Measurements from ENCODE around the gene P4HB. TPM values are rescaled to one million over a fixed set of nuclear protein-coding genes. Genes with fewer than 3 reads are reported as not detected.

P4HB gene
- total RNA-seq, 1 experiment from 2014 or later = 958 TPM

DNA sequence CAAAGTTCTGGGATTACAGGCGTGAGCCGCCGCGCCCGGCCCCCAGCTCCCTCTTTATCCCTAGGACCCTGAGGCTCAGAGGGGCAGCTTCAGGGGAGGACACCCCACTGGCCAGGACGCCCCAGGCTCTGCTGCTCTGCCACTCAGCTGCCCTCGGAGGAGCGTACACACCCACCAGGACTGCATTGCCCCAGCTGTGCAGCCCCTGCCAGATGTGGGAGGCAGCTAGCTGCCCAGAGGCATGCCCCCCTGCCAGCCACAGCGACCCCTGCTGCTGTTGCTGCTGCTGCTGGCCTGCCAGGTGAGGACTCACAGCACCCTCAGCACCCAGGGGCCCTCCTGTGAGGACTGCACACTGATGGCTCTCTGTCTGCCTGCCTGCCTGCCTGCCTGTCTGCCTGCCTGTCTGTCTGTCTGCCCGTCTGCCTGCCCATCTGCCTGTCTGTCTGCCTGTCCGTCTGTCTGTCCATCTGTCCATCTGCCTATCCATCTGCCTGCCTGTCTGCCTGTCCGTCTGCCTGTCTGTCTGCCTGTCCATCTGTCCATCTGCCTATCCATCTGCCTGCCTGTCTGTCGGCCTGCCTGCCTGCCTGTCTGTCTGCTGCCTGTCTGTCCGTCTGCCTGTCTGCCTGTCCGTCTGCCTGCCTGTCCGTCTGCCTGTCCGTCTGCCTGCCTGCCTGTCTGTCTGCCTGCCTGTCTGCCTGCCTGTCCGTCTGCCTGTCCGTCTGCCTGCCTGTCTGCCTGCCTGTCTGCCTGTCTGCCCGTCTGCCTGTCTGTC, 51.4 kb downstream of the P4HB start:
- TF ChIP-seq, protein P1, sequence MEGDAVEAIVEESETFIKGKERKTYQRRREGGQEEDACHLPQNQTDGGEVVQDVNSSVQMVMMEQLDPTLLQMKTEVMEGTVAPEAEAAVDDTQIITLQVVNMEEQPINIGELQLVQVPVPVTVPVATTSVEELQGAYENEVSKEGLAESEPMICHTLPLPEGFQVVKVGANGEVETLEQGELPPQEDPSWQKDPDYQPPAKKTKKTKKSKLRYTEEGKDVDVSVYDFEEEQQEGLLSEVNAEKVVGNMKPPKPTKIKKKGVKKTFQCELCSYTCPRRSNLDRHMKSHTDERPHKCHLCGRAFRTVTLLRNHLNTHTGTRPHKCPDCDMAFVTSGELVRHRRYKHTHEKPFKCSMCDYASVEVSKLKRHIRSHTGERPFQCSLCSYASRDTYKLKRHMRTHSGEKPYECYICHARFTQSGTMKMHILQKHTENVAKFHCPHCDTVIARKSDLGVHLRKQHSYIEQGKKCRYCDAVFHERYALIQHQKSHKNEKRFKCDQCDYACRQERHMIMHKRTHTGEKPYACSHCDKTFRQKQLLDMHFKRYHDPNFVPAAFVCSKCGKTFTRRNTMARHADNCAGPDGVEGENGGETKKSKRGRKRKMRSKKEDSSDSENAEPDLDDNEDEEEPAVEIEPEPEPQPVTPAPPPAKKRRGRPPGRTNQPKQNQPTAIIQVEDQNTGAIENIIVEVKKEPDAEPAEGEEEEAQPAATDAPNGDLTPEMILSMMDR (IDR thresholded peaks at IDR 0.05; ENCODE audit: insufficient read depth in 1 of 2, low read depth in 1 of 2, low read length in 1 of 2, severe bottlenecking in 1 of 2, unreplicated experiment in 1 of 2) = peak in 1 of 2 experiments; percentile 38
- no peaks in the 10 kb centered on the region for H3K36me3 ChIP-seq (ENCODE audit: control insufficient read depth, insufficient read depth, low read length)
- H3K4me3 Mint-ChIP-seq (ENCODE audit: unreplicated experiment) = no peak overlapping the region
- H3K36me3 Mint-ChIP-seq (ENCODE audit: insufficient read depth, unreplicated experiment) = peaks cover 8% of the 10 kb centered on the region
- peaks cover 6% of the 10 kb centered on the region for H3K9me3 Mint-ChIP-seq (ENCODE audit: unreplicated experiment)
- H3K4me1 Mint-ChIP-seq (ENCODE audit: low read depth, unreplicated experiment) = peaks cover 7% of the 10 kb centered on the region
- ChIA-PET CTCF (interaction anchor here (0.7 kb wide), 1 partner anchor 9 kb away, joined by 3 read pairs; no protein-coding TSS in a partner anchor), POLR2A (interaction anchor here (0.9 kb wide), 1 partner anchor 98 kb away, joined by 3 read pairs; no protein-coding TSS in a partner anchor)
- H3K4me1 ChIP-seq = peaks cover 14% of the 10 kb centered on the region
- H3K9me3 ChIP-seq = no peaks in the 10 kb centered on the region
- no TSS peak for BruUV-seq (replicated peaks)
- H3K27me3 Mint-ChIP-seq (ENCODE audit: insufficient read depth, unreplicated experiment) = peaks cover 9% of the 10 kb centered on the region
- H3K27ac Mint-ChIP-seq (ENCODE audit: unreplicated experiment) = no peak overlapping the region
- DNase-seq = peak in 1 of 2 experiments; percentile 59
- no peaks in the 10 kb centered on the region for H3K27me3 ChIP-seq (replicated peaks; ENCODE audit: control insufficient read depth, insufficient read depth, low read length)
- H3K4me3 ChIP-seq (ENCODE audit: low read depth, low read length) = no peak overlapping the region
- intact Hi-C loops (cut with micrococcal nuclease; ENCODE audit: unreplicated experiment) = no loop called here

DNA sequence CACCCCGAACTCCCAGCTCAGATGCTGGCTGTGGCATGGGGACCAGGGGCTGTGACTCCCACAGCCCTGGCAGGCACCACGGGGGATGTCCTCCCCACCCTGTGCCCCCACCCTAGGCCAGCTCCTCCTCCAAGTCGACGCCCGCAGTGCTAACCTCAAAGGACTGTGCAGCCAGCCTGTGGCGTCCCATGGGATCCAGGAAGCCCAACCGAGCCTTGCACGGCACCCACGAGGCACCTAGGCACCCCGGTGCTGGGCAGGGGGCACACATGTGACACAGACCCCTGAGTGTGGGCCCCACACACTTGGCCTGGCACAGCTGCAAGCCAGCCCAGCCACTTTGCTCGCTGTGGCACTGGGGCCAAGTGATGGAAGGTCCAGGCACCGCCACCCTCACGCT, 52.5 kb downstream of the P4HB start:
- peaks cover 8% of the 10 kb centered on the region for H3K36me3 Mint-ChIP-seq (ENCODE audit: insufficient read depth, unreplicated experiment)
- peaks cover 6% of the 10 kb centered on the region for H3K9me3 Mint-ChIP-seq (ENCODE audit: unreplicated experiment)
- CTCF ChIA-PET = interaction anchor here (0.5 to 1.6 kb wide), 7 partner anchors 18 to 153 kb away, joined by 3 to 7 read pairs (median 4); partner anchors contain the start of gene MCRIP1
- Histone ChIP-seq H3K36me3 (ENCODE audit: control insufficient read depth, insufficient read depth, low read length) (no peaks in the 10 kb centered on the region), H3K4me1 (peaks cover 14% of the 10 kb centered on the region), H3K27me3 (replicated peaks; ENCODE audit: control insufficient read depth, insufficient read depth, low read length) (no peaks in the 10 kb centered on the region), H3K9me3 (no peaks in the 10 kb centered on the region), H3K4me3 (ENCODE audit: low read depth, low read length) (no peak overlapping the region)
- intact Hi-C loops (cut with micrococcal nuclease; ENCODE audit: unreplicated experiment) = no loop called here
- no TSS peak for BruUV-seq (replicated peaks)
- peaks cover 7% of the 10 kb centered on the region for H3K4me1 Mint-ChIP-seq (ENCODE audit: low read depth, unreplicated experiment)
- POLR2A ChIA-PET = interaction anchor here (0.5 to 0.6 kb wide), 2 partner anchors 83 to 1927 kb away, joined by 7 to 10 read pairs; no protein-coding TSS in a partner anchor
- H3K27ac Mint-ChIP-seq (ENCODE audit: unreplicated experiment) = no peak overlapping the region
- TF ChIP-seq, protein P1 (IDR thresholded peaks at IDR 0.05; ENCODE audit: insufficient read depth in 1 of 2, low read depth in 1 of 2, low read length in 1 of 2, severe bottlenecking in 1 of 2, unreplicated experiment in 1 of 2) = no peak
- no peak for DNase-seq
- peaks cover 16% of the 10 kb centered on the region for H3K27me3 Mint-ChIP-seq (ENCODE audit: insufficient read depth, unreplicated experiment)
- no peak overlapping the region for H3K4me3 Mint-ChIP-seq (ENCODE audit: unreplicated experiment)

DNA sequence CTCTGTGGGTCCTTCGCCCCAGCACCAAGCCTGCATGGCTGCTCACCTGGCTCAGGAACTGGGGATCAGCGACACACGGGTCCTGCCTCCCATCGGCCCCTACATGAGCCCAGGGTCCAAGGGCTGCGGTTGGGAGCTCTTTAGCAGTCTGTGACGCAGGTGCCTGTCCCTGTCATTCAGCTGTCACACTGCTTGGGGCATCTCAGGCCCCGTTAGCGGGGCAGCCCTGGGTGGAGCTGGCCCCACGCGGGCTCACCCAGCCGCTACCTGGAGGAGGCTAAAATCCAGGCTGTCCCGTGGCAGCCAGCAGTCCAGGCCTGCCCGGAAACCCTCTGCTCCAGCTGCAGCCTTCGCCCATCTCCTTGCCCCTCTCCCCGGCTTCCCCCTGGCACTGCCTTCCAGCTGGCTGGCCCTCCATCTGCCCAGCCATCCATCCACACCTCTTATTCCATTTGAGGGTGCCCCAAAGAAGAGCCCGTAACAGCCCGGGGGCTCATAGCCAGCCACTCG, 53.1 kb downstream of the P4HB start:
- Histone ChIP-seq H3K4me3 (ENCODE audit: low read depth, low read length) (no peak overlapping the region), H3K27me3 (replicated peaks; ENCODE audit: control insufficient read depth, insufficient read depth, low read length) (no peaks in the 10 kb centered on the region), H3K9me3 (no peaks in the 10 kb centered on the region), H3K4me1 (peaks cover 14% of the 10 kb centered on the region), H3K36me3 (ENCODE audit: control insufficient read depth, insufficient read depth, low read length) (no peaks in the 10 kb centered on the region)
- intact Hi-C loops (cut with micrococcal nuclease; ENCODE audit: unreplicated experiment) = no loop called here
- DNase-seq = no peak
- ChIA-PET CTCF (interaction anchor here (0.6 to 1.6 kb wide), 8 partner anchors 19 to 121 kb away, joined by 3 to 7 read pairs (median 4); partner anchors contain the start of genes MAFG and MCRIP1), POLR2A (interaction anchor here (0.5 to 0.6 kb wide), 2 partner anchors 82 to 1926 kb away, joined by 7 to 10 read pairs; no protein-coding TSS in a partner anchor)
- Mint-ChIP-seq H3K27me3 (ENCODE audit: insufficient read depth, unreplicated experiment) (peaks cover 22% of the 10 kb centered on the region), H3K4me3 (ENCODE audit: unreplicated experiment) (no peak overlapping the region), H3K4me1 (ENCODE audit: low read depth, unreplicated experiment) (peaks cover 7% of the 10 kb centered on the region), H3K27ac (ENCODE audit: unreplicated experiment) (no peak overlapping the region), H3K36me3 (ENCODE audit: insufficient read depth, unreplicated experiment) (peaks cover 8% of the 10 kb centered on the region), H3K9me3 (ENCODE audit: unreplicated experiment) (peaks cover 6% of the 10 kb centered on the region)
- TF ChIP-seq, protein P1 (IDR thresholded peaks at IDR 0.05; ENCODE audit: insufficient read depth in 1 of 2, low read depth in 1 of 2, low read length in 1 of 2, severe bottlenecking in 1 of 2, unreplicated experiment in 1 of 2) = no peak
- no TSS peak for BruUV-seq (replicated peaks)

Measured in Caco-2 (cell line).